Measurements from ENCODE around the gene ZNF226.

- no peak for TF ChIP-seq POLR2A (IDR thresholded peaks at IDR 0.05; ENCODE audit: low read depth)
- no peak for TF ChIP-seq CTCF (IDR thresholded peaks at IDR 0.05)
- TF ChIP-seq POLR2AphosphoS5 (IDR thresholded peaks at IDR 0.05) = no peak
- TF ChIP-seq EP300 (IDR thresholded peaks at IDR 0.05) = no peak
These were observed 48.0 kb downstream of the ZNF226 start for GRCh38 chr19:44212866-44213346.
